ENCODE results near the gene WBP1L.
"Not testable (repeated sequence)": the region's sequence is repeated elsewhere in the genome, so short reads cannot be mapped to it uniquely, and the experiment has no call there.

Gene WBP1L

DNA sequence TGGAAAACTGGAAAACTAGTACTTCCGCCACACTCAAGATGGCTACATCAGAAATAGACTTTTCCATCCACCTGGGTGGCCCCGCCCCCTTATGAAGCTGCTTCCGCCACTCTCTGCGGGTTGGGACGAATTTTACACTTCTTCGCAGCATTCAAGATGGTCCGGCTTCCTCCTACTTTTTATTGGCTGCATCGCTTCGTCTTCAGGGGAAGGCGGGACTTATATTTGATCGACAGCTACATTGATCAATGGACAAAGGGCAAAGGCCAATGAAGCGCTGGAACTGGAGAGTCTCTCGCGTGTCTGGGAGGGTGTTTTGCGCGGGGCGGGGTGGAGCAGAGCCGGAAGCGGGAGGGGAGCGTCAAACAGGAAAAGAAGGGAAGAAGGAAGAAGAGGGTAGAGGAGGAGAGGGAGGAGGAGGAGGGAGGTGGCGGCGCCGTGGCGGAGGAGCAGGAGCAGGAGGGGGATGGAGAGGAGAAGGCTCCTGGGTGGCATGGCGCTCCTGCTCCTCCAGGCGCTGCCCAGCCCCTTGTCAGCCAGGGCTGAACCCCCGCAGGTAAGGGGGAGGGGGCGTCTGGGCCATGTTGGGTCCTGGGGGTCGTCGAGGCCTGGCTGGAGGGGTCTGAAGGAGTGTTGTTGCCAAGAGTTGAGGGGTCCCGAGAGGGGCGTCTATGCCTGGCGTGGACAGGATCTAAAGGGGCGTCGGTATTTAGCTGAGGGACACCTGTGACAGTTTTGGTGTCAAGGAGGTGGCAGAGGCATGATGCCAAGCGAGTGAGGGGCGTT lies at the start of gene WBP1L:
Gene WBP1L (plus strand): TSS at position 361 of the 786 bp plus-strand sequence. CDS start 106 bp downstream, at position 467.
- DNase-seq (ENCODE audit: low read depth) = peak; percentile 90

DNA sequence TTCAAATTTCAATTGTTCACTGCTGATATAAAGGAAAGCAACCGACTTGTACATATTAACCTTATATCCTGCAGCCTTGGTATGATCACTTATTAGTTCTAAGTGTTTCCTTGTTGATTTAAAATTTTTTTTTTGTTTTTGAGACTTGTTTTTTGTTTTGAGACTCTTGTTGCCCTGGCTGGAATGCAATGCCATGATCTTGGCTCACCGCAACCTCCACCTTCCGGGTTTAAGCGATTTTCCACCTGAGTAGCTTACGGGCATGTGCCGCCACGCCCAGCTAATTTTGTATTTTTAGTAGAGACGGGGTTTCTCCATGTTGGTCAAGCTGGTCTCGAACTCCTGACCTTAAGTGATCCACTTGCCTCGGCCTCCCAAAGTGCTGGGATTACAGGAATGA lies 48.3 kb upstream of the WBP1L start:
- DNase-seq (ENCODE audit: low read depth) = not testable (repeated sequence)

DNA sequence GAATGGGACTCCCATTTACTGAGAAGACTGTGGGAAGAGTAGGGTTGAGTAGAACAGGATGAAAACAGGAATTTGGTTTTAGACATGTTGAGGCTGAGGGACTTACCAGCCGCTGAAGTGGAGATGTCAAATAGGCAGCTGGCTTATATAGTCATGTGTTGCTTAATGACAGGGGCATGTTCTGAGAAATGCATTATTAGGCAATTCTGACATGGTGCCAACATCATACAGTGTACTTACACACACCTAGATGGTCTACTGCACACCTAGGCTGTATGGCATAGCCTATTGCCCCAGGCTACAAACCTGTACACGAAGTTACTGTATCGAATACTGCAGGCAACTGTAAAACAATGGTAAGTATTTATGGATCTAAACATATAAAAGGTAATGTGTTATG lies 47.0 kb upstream of the WBP1L start:
- DNase-seq (ENCODE audit: low read depth) = no peak

DNA sequence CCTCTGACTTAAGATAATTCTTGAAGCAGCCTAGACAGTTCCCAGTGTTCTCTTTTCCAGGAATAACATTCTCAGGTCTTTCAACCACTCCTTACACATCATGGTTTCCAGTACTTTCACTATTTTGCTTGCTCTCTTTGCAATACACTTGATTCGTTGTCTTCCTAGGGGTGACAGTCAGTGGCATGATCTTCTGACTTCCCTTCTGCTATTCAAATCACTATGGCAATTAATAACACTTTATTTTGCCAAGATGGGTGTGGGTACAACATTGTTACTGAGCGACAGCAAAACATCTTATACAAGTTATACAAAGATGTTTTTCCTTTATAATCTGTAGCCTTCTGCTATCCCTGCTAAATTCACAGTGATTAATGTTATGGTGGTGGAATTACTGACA lies 44.9 kb upstream of the WBP1L start:
- DNase-seq (ENCODE audit: low read depth) = no peak

DNA sequence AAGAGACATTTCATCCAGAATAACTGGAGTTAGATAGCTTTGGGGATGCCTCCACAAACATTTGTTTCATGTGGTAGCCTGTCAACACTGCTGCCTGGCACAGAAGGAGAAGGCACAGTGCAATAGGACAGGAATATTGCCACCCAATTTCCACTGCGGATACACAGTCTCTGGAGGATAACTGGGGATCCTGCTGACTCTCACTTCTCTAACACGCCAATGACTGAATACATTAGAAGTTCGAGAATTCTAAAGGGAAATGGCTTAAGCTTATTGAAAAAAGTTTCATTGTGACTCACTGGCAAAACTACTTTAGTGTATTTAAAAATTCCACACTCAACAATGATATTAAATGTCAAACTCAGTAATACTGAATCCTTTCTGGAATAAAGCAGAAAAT lies 42.5 kb upstream of the WBP1L start:
- no peak for DNase-seq (ENCODE audit: low read depth)

DNA sequence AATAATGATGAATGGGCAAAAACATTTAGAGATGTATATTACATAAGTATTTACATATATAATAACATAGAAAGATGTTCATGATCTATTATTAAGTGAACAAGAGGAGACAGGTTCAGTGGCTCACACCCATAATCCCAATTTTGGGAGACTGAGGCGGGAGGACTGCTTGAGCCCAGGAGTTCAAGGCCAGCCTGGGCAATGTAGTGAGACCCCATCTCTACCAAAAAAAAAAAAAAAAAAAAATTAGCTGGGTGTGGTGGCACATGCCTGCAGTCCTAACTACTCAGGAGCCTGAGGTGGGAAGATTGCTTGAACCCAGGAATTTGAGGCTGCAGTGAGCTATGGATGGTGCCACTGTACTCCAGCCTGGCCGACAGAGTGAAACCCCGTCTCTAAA lies 42.0 kb upstream of the WBP1L start:
- DNase-seq (ENCODE audit: low read depth) = no peak

DNA sequence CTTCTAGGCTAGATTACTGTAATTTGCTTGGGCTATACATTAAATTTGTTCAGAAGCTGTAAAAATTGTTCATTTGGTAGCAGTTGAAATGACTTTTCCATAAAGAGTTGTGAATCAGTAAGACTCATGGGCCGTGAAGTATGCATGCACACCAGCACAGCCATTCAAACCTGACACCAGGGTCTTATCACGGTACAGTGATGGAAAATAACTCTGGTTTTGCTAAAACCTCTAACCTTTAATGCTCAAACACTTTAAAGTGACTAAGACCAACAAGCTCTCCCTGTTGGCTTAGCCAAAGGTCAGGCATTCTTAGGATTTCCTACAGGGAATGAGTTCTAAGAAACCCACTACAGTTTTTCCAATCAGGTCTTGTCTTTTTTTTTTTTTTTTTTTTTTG lies 41.0 kb upstream of the WBP1L start:
- DNase-seq (ENCODE audit: low read depth) = no peak

DNA sequence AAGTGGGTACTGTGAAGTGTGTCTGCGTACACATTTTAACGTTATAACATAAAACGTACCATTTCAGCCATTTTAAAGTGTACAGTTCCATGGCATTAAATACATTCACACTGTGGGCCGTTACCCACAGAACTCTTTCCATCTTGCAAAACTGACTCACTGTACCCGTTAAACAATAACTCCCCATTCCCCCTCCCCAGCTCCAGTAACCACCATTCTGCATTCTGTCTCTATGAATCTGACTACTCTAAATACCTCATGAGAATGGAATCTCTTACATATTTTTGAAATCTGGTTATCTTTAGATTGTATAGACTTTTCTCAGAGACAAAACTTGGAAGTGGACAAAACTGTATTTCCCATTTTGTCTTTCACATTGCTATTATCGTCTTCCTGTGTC lies 38.8 kb upstream of the WBP1L start:
- no peak for DNase-seq (ENCODE audit: low read depth)

DNA sequence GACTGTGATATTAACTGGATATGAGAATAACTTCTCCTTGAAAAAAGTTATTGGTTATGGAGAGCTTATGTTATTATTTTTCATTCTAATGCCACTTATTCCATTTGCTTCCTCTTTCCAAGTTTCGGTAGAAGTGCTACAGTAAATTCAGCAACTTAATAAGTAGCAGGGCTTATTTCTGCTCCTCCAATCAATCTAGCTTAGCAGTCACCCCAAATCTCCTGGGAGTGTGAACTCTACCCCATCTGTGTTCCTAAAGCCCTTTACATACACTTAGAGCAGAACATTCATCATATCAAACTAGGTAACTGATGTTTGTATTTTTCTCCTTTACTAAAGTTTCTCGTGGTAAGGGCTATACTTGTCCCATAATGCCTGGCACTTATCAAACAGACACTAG lies 38.2 kb upstream of the WBP1L start:
- DNase-seq (ENCODE audit: low read depth) = no peak

DNA sequence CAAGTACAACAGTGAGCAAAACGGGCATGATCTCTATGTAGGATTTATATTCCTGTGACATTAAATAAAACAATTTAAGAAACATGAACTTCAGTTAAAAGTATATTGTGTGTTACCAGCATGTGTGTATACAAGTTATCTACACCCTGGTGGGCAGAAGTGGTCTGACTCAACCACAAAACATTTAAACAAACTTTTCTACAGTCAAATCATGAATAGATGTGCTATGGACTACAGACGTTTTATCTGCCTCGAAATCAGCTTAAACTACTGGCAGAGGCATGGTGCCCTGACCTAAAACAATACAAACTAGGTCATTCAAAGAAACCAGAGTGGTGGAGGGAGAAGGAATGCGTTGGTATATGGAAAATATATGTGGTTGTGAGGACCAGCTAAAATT lies 33.1 kb upstream of the WBP1L start:
- DNase-seq (ENCODE audit: low read depth) = no peak

DNA sequence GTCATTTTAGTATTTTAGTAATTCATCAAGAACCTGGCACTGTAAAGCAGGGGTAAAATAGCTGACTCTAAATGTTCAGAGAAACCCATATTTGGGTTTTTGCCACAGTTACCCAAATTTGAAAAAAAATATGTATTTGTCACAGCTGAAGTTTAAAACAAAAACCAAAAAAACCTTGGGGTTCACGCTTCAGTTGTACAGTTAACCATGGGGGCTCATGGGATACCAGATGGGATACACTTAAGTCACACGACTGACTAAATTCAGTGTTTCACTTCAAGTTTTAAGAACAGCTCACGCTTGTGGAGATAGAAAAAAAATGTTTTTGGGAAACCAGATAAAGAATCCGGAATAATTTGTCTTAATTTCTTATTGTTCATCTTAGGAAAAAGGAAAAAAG lies 31.7 kb upstream of the WBP1L start:
- no peak for DNase-seq (ENCODE audit: low read depth)

DNA sequence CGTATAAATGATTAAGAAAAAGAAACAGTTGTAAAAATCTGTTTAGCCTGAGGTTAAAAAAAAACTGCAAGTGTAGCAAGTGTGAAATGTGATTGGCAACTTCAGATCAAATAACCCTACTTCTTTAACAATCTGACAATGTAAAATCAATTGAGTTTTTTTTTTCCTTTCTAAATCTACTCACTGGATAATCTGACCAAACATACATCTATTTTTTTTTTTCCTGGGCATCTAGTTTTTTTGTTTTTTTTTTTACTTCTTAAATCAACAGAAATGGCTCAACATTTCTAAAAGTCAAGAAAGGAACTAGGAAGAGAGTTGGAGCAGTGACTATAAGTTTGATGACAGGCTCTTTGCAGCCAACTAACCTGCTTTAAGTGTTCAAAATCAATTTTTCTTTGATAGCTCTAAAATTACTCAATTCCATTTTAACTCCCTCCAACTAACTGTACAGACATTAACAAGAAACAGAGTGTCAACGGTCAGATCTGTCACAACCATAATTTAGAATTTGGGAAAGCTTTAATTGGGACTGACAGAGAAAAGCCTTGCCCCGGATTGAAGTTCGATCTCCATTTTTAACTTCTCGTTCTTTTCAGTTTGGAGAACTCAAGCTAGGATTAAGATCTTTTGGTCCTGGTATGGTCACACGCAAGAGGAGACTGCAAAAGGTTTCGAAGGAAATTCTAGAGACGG lies 30.8 kb upstream of the WBP1L start:
- DNase-seq (ENCODE audit: low read depth) = no peak

DNA sequence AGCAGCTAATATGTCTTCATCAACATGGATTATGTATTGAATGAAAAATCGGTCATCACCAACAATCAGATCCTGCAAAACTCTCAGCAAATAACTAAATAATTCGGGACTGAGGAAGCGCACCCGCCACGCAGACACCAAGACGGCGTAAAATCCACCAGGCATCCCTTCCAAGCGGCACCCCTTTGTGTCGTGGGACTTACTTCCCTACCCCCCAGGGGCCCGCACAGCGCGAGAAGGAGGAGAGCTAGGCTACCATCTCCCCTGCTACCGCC lies 30.3 kb upstream of the WBP1L start:
- no peak for DNase-seq (ENCODE audit: low read depth)

DNA sequence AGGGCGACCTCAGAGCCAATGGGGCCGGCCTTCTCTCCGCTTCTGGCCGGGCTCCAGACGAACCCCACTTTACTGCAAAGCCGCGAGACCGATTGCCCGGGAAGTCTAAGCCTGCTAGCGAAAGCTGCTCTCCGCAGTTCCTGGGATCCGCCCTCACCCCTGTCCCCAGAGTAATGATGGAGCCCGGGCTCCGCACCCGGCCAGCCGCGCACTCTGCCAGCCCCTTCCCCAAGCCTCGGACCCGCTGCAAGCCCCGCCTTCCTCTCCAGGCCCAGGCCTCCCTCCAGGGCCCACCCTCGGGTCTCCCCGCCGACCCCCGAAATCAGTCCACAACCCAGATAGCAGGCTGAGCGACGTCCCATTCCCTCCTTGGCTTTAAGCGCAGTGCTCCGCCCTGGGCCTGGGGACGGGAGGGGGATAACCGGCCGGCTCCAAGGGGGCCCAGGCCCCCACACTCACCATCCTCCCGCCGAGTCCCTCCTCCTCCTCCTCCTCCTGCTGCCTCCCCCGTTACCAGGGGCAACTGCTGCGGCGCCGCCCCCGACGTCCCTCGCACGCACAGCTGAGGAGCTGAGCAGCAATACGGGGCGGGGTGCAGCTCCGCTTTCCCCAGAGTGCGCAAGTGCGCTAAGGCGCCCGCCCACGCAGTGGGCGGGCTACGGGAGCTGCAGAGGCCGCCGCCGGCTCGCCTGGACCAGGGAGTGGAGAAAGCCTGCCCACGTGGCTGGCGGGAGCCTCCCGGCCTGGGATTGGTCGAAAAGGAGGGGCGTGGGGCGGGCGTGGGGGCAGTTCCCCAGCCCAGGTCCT lies 29.7 kb upstream of the WBP1L start, which contains the start of gene ARL3:
Gene ARL3 (minus strand): TSS at position 584 of the 807 bp plus-strand sequence. CDS start 122 bp downstream, at position 462.
- peak; percentile 93 for DNase-seq (ENCODE audit: low read depth)

DNA sequence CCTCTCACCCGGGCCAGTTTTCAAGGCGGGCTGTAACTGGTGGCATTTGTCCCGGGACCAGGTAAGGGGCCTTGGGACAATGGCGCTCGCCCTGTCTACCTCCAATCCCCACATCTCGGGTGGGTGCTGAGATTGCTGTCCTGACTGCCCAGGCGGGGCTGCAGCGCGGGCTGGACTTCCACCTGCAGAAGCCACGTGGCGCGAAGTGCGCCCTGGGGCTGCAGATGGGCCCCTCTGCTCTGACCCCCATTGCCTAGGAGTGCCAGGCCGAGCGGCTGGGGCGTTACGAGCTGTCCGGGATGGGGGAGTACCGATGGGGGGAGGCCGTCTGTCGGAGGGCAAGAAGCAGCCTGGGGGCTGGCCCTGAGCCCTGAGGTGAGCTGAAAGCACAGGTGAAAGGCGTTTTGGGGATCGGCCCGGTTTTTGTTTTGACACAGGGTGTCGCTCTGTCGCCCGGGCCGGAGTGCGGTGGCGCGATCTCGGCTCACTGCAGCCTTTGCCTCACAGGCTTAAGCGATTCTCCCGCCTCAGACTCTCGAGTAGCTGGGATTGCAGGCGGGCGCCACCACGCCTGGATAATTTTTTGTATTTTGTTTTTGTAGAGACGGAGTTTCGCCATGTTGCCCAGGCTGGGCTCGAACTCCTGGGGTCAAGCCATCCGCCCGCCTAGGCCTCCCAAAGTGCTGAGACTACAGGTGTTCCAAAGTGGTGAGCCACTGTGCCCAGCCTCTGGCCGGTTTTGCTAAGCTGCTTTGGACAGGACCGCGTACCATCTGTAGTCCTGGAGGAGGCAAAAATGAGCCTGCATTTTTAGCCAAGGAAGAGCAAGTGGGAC lies 28.9 kb upstream of the WBP1L start, which contains the start of gene SFXN2:
Gene SFXN2 (plus strand): TSS at position 16 of the 835 bp plus-strand sequence. CDS start 12,001 bp downstream, outside the sequence.
- peak; percentile 31 for DNase-seq (ENCODE audit: low read depth)

DNA sequence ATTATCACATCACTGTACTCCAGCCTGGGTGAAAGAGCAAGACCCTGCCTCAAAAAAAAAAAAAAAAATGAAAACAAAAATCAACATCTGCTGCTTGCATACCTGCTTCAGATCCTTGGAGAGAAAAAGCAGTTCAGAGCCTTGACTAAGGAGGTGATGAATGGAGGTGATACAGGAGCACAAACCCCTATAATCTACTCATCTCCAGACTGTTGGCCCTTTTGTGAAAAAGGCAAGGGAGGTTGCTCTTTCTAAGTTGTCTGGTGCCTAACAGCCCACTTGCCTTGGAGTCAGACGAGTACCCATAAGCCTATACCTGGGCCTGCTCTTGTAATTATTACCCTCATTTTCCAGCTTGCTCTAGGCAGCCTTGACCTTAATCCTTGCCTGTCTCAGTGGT lies 27.9 kb upstream of the WBP1L start:
- no peak for DNase-seq (ENCODE audit: low read depth)

DNA sequence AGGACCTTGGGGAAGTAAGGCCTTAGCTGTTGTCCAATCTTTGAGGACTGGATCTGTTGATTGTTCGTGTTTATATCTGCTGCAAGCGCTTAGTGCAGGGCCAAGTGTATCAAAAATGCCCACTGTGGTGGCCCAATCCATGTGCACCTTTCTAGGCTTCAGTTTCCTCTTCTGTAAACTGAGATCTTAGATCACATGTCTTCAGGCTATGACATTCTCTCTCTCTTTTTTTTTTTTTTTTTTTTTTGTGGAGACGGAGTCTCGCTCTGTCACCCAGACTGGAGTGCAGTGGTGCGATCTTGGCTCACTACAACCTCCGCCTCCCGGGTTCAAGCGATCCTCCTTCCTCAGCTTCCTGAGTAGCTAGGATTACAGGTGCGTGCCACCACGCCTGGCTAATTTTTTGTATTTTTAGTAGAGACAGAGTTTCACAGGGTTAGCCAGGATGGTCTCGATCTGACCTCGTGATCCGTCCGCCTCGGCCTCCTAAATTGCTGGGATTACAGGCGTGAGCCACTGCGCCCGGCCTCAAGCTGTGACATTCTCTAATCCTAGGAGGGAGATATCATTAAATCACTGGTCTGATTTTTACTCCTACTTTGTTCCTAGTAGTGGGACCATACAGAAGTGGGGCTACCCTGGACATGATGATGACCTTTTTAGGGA lies 26.7 kb upstream of the WBP1L start:
- not testable (repeated sequence) for DNase-seq (ENCODE audit: low read depth)

DNA sequence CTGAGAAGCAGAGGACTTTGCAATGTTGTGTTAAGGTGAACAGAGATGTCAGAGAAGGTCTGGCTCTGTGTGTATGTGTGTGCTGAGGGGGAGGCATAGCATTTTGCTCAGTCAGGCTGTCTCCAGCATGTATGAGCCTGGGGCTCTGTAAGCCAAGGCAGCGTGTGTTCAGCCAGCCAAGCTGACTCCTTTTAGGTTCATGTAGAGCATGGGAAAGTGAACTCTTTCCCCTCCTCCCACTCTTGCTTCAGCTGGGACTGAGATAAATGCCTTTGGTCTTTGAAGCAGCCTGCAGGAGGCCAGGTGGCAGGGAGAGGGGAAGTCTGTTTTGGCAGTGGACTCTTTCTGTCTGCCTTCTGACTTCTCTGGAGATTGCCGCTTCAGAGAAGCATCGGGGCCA lies 25.5 kb upstream of the WBP1L start:
- DNase-seq (ENCODE audit: low read depth) = no peak

DNA sequence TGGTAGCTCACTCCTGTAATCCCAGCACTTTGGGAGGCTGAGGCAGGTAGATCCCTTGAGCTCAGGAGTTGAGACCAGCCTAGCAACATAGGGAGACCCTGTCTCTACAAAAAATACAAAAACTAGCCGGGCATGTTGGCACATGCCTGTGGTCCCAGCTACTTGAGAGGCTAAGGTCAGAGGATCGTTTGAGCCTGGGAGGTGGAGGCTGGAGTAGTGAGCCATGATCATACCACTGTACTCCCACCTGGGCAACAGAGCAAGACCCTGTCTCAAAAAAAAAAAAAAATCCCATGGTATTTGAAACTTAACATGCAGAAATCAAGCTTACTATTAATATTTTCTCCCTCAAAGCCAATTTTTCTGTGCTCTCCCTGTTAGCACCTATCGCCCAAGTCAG lies 23.4 kb upstream of the WBP1L start:
- DNase-seq (ENCODE audit: low read depth) = no peak

DNA sequence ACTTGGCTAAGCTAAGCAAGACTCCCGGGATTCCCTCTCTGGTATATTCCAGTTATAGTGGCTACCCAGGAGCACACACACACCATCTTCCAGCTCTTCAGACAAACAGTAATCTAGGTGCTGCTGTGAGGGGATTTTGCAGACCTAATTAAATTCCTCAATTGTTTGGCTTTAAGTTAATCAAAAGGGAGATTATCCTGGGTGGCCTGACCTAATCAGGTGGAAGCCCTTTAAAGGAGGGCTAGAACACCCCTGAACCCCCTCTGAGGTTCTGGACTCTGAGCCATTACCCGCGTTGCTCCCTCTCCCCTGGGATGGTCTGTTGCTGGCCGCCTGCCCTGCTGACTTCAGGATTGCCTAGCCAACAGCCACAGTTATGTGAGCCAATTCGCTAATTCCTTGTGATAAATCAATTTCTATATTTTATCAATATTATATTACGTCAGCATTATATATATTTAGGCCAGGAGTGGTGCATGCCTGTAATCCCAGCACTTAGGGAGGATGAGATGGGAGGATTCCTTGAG lies 22.9 kb upstream of the WBP1L start:
- DNase-seq (ENCODE audit: low read depth) = no peak

DNA sequence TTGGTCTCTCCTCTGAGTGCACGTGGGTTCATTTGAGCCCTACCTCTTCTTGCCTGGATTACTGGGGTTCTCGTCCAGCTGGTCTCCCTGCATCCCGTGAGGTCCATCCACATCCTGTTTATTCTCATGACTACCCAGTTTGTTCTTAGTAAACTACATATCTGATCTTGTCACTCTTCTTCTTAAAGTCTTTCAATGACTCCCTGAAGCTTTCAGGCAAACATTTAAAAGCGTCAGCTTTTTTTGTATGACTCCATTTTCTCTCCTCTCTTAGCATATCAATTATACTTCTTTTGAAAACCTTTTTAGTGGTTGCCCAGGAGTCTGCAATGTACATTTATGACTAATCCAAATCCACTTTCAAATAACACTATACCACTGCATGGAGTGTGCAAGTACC lies 21.8 kb upstream of the WBP1L start:
- no peak for DNase-seq (ENCODE audit: low read depth)
